OCI-LY3 (cell line): Measurements from ENCODE around the gene GALK2.

Experiments
- EZH2phosphoT487 ChIP-seq: fragments of 200-600 bp; shearing (Covaris generic); IDR thresholded peaks from 2 replicates; pipeline ENCODE4 v1.6.1; 2018; ENCODE audit warnings: antibody characterized with exemption, mixed run types, low read depth
- TF ChIP-seq, protein P1 (sequence below): fragments of 200-600, 300-600 bp; sonication (generic); IDR thresholded peaks from 2 replicates; pipeline ENCODE4 v1.5.1; 2014; ENCODE audit warnings: antibody characterized with exemption, low read length, low read depth

DNA sequence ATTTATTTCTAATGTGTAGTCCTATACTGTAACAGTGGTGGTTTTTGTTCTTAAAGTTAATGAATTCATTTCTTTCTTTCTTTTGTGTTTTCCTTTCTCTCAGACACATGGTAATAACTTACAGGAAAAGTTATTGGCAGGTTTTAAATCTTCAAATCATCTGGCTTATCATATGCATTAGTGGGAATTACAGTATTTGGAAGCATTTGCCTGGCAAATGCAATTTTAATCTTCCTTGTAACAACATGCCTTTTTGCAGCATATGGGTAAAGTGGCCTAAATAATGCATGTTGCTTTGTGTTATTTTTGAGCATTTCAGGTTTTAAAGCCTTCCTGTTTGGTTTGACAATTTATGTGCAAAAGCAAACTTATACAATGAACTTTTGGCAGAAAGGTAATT, 66.8 kb downstream of the GALK2 start:
- TF ChIP-seq, protein P1, sequence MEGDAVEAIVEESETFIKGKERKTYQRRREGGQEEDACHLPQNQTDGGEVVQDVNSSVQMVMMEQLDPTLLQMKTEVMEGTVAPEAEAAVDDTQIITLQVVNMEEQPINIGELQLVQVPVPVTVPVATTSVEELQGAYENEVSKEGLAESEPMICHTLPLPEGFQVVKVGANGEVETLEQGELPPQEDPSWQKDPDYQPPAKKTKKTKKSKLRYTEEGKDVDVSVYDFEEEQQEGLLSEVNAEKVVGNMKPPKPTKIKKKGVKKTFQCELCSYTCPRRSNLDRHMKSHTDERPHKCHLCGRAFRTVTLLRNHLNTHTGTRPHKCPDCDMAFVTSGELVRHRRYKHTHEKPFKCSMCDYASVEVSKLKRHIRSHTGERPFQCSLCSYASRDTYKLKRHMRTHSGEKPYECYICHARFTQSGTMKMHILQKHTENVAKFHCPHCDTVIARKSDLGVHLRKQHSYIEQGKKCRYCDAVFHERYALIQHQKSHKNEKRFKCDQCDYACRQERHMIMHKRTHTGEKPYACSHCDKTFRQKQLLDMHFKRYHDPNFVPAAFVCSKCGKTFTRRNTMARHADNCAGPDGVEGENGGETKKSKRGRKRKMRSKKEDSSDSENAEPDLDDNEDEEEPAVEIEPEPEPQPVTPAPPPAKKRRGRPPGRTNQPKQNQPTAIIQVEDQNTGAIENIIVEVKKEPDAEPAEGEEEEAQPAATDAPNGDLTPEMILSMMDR = no peak
- TF ChIP-seq EZH2phosphoT487 = no peak
